Embryonic facial prominence (tissue), 1 donor: ENCODE measurements around the gene GRAMD2A.
A peak's percentile ranks its signal among the peaks of the same experiment; 100 is the strongest.

Experiments used
- DNase-seq: peaks from one replicate; pipeline ENCODE4 v3.0.0-alpha.2; 2016; ENCODE audit errors: extremely low spot score

Gene GRAMD2A

GRCh38 chr15:72197460-72198355, at the start of gene GRAMD2A:
Gene GRAMD2A (minus strand): TSS chr15:72197787.
- DNase-seq, result no peak

GRCh38 chr15:72242775-72243370, 45.3 kb upstream of the GRAMD2A start:
- DNase-seq, result no peak

GRCh38 chr15:72239652-72240051, 42.1 kb upstream of the GRAMD2A start:
- DNase-seq, result no peak

- DNase-seq, result no peak
These were observed 41.0 kb upstream of the GRAMD2A start for GRCh38 chr15:72238586-72238985.

GRCh38 chr15:72237853-72238224, 40.3 kb upstream of the GRAMD2A start:
- DNase-seq, result no peak

GRCh38 chr15:72237029-72237852, 39.7 kb upstream of the GRAMD2A start:
- DNase-seq, result no peak

GRCh38 chr15:72236381-72237003, 38.9 kb upstream of the GRAMD2A start:
- DNase-seq, result no peak

GRCh38 chr15:72235298-72235697, 37.7 kb upstream of the GRAMD2A start:
- no peak for DNase-seq

- no peak for DNase-seq
These were observed 36.2 kb upstream of the GRAMD2A start for GRCh38 chr15:72233769-72234168.

GRCh38 chr15:72231833-72232478, 34.4 kb upstream of the GRAMD2A start:
- peak; percentile 16 for DNase-seq

- peak; percentile 64 for DNase-seq
These were observed 33.7 kb upstream of the GRAMD2A start, which contains the start of gene PKM for GRCh38 chr15:72231066-72231832. Gene PKM (minus strand): TSS chr15:72231190. CDS start chr15:72219097, 12,093 bp downstream.

- peak; percentile 87 for DNase-seq
These were observed 32.8 kb upstream of the GRAMD2A start for GRCh38 chr15:72230197-72231065.

GRCh38 chr15:72229947-72230196, 32.3 kb upstream of the GRAMD2A start:
- no peak for DNase-seq

- no peak for DNase-seq
These were observed 31.7 kb upstream of the GRAMD2A start for GRCh38 chr15:72229076-72229946.

- no peak for DNase-seq
These were observed 30.1 kb upstream of the GRAMD2A start for GRCh38 chr15:72227720-72228119.

GRCh38 chr15:72227192-72227586, 29.6 kb upstream of the GRAMD2A start:
- no peak for DNase-seq

- no peak for DNase-seq
These were observed 25.7 kb upstream of the GRAMD2A start for GRCh38 chr15:72223278-72223677.

GRCh38 chr15:72222393-72222792, 24.8 kb upstream of the GRAMD2A start:
- DNase-seq, result no peak

- no peak for DNase-seq
These were observed 23.1 kb upstream of the GRAMD2A start for GRCh38 chr15:72220687-72221086.
